ENCODE results near the gene PSG1.
"Not testable (repeated sequence)": the region's sequence is repeated elsewhere in the genome, so short reads cannot be mapped to it uniquely, and the experiment has no call there.

The PSG1 gene

GRCh38 chr19:42913516-42913915, 34.0 kb upstream of the PSG1 start:
- in situ Hi-C loops (cut with MboI; ENCODE audit: low pct_unique_long_range_greater_than_20kb, low sequenced_read_pairs, unreplicated experiment); DNase-seq (ENCODE audit: low spot score): not testable (repeated sequence)

GRCh38 chr19:42912941-42913340, 33.4 kb upstream of the PSG1 start:
- DNase-seq (ENCODE audit: low spot score); in situ Hi-C loops (cut with MboI; ENCODE audit: low pct_unique_long_range_greater_than_20kb, low sequenced_read_pairs, unreplicated experiment): not testable (repeated sequence)

GRCh38 chr19:42911731-42912130, 32.2 kb upstream of the PSG1 start:
- in situ Hi-C loops (cut with MboI; ENCODE audit: low pct_unique_long_range_greater_than_20kb, low sequenced_read_pairs, unreplicated experiment), result not testable (repeated sequence)

GRCh38 chr19:42906162-42906561, 26.6 kb upstream of the PSG1 start:
- DNase-seq (ENCODE audit: low spot score); in situ Hi-C loops (cut with MboI; ENCODE audit: low pct_unique_long_range_greater_than_20kb, low sequenced_read_pairs, unreplicated experiment): not testable (repeated sequence)

More at GRCh38 chr19:42911731-42912130, 32.2 kb upstream of the PSG1 start:
- DNase-seq (ENCODE audit: low spot score), result not testable (repeated sequence)

GRCh38 chr19:42900561-42900960, 21.0 kb upstream of the PSG1 start:
- in situ Hi-C loops (cut with MboI; ENCODE audit: low pct_unique_long_range_greater_than_20kb, low sequenced_read_pairs, unreplicated experiment); DNase-seq (ENCODE audit: low spot score): not testable (repeated sequence)

- in situ Hi-C loops (cut with MboI; ENCODE audit: low pct_unique_long_range_greater_than_20kb, low sequenced_read_pairs, unreplicated experiment), result not testable (repeated sequence)
Measured at GRCh38 chr19:42899674-42900073, 20.2 kb upstream of the PSG1 start.

GRCh38 chr19:42899110-42899509, 19.6 kb upstream of the PSG1 start:
- in situ Hi-C loops (cut with MboI; ENCODE audit: low pct_unique_long_range_greater_than_20kb, low sequenced_read_pairs, unreplicated experiment); DNase-seq (ENCODE audit: low spot score): not testable (repeated sequence)

More at GRCh38 chr19:42899674-42900073, 20.2 kb upstream of the PSG1 start:
- DNase-seq (ENCODE audit: low spot score), result not testable (repeated sequence)

- in situ Hi-C loops (cut with MboI; ENCODE audit: low pct_unique_long_range_greater_than_20kb, low sequenced_read_pairs, unreplicated experiment); DNase-seq (ENCODE audit: low spot score): not testable (repeated sequence)
Measured at GRCh38 chr19:42898656-42899055, 19.1 kb upstream of the PSG1 start.

GRCh38 chr19:42897729-42898128, 18.2 kb upstream of the PSG1 start:
- DNase-seq (ENCODE audit: low spot score); in situ Hi-C loops (cut with MboI; ENCODE audit: low pct_unique_long_range_greater_than_20kb, low sequenced_read_pairs, unreplicated experiment): not testable (repeated sequence)

- DNase-seq (ENCODE audit: low spot score); in situ Hi-C loops (cut with MboI; ENCODE audit: low pct_unique_long_range_greater_than_20kb, low sequenced_read_pairs, unreplicated experiment): not testable (repeated sequence)
Measured at GRCh38 chr19:42890446-42890845, 10.9 kb upstream of the PSG1 start.

GRCh38 chr19:42887876-42888445, 8.4 kb upstream of the PSG1 start:
- in situ Hi-C loops (cut with MboI; ENCODE audit: low pct_unique_long_range_greater_than_20kb, low sequenced_read_pairs, unreplicated experiment); DNase-seq (ENCODE audit: low spot score): not testable (repeated sequence)

GRCh38 chr19:42882730-42883129, 3.2 kb upstream of the PSG1 start:
- in situ Hi-C loops (cut with MboI; ENCODE audit: low pct_unique_long_range_greater_than_20kb, low sequenced_read_pairs, unreplicated experiment), result not testable (repeated sequence)

GRCh38 chr19:42882010-42882409, 2.5 kb upstream of the PSG1 start:
- in situ Hi-C loops (cut with MboI; ENCODE audit: low pct_unique_long_range_greater_than_20kb, low sequenced_read_pairs, unreplicated experiment); DNase-seq (ENCODE audit: low spot score): not testable (repeated sequence)

More at GRCh38 chr19:42882730-42883129, 3.2 kb upstream of the PSG1 start:
- DNase-seq (ENCODE audit: low spot score), result not testable (repeated sequence)

GRCh38 chr19:42881279-42881678, 1.8 kb upstream of the PSG1 start:
- in situ Hi-C loops (cut with MboI; ENCODE audit: low pct_unique_long_range_greater_than_20kb, low sequenced_read_pairs, unreplicated experiment); DNase-seq (ENCODE audit: low spot score): not testable (repeated sequence)
- TF ChIP-seq CTCF (IDR thresholded peaks at IDR 0.05; ENCODE audit: extremely low read depth, insufficient read depth, missing control alignments), result peak; percentile 44

GRCh38 chr19:42880621-42881020, 1.1 kb upstream of the PSG1 start:
- in situ Hi-C loops (cut with MboI; ENCODE audit: low pct_unique_long_range_greater_than_20kb, low sequenced_read_pairs, unreplicated experiment); DNase-seq (ENCODE audit: low spot score): not testable (repeated sequence)

GRCh38 chr19:42876596-42876995, 2.9 kb downstream of the PSG1 start:
- in situ Hi-C loops (cut with MboI; ENCODE audit: low pct_unique_long_range_greater_than_20kb, low sequenced_read_pairs, unreplicated experiment); DNase-seq (ENCODE audit: low spot score): not testable (repeated sequence)

GRCh38 chr19:42875881-42876280, 3.6 kb downstream of the PSG1 start:
- DNase-seq (ENCODE audit: low spot score); in situ Hi-C loops (cut with MboI; ENCODE audit: low pct_unique_long_range_greater_than_20kb, low sequenced_read_pairs, unreplicated experiment): not testable (repeated sequence)

Measured in GM13977 (cell line).